Immature natural killer cell (primary cell): ENCODE measurements around the gene YIPF4. TPM values are rescaled to one million over a fixed set of nuclear protein-coding genes. Genes with fewer than 3 reads are reported as not detected.
"Not testable (repeated sequence)": the region's sequence is repeated elsewhere in the genome, so short reads cannot be mapped to it uniquely, and the experiment has no call there.

ENCODE experiments used
- DNase-seq, 3 donors: peaks; one replicate each; pipeline ENCODE4 v3.0.0; 2022; ENCODE audit warnings: mixed read lengths in 1 of 3
- H3K27ac Mint-ChIP-seq, 6 donors: one replicate each; pipeline ENCODE4 v1.8.0; 2020; ENCODE audit warnings: mixed read lengths in 6 of 6, mild to moderate bottlenecking in 5 of 6, inconsistent platforms in 4 of 6, moderate library complexity in 3 of 6
- H3K27me3 Mint-ChIP-seq, 3 donors: one replicate each; pipeline ENCODE4 v1.8.0; 2020 to 2021; ENCODE audit warnings: low read depth in 3 of 3, mild to moderate bottlenecking in 3 of 3, mixed read lengths in 3 of 3, moderate library complexity in 3 of 3, inconsistent platforms in 1 of 3
- H3K36me3 Mint-ChIP-seq, 3 donors: one replicate each; pipeline ENCODE4 v1.8.0; 2020; ENCODE audit warnings: mixed read lengths in 3 of 3, inconsistent platforms in 2 of 3, mild to moderate bottlenecking in 2 of 3
- H3K4me1 Mint-ChIP-seq, 2 donors: one replicate each; pipeline ENCODE4 v1.8.0; 2020; ENCODE audit warnings: inconsistent platforms in 2 of 2, mild to moderate bottlenecking in 2 of 2, mixed read lengths in 2 of 2, moderate library complexity in 1 of 2
- H3K4me3 Mint-ChIP-seq, 5 donors: one replicate each; pipeline ENCODE4 v1.8.0; 2020; ENCODE audit warnings: mild to moderate bottlenecking in 5 of 5, mixed read lengths in 5 of 5, inconsistent platforms in 3 of 5, moderate library complexity in 3 of 5
- H3K9me3 Mint-ChIP-seq, 6 donors: one replicate each; pipeline ENCODE4 v1.8.0; 2020; ENCODE audit warnings: mild to moderate bottlenecking in 6 of 6, mixed read lengths in 6 of 6, inconsistent platforms in 4 of 6, moderate library complexity in 3 of 6
- polyA plus RNA-seq, 3 donors: library from polyadenylated mRNA; unstranded; fragments of 300-500 nt; fragmentation: Illumina TruSeq; gene quantifications; one replicate each; pipeline ENCODE4 v1.2.3, GENCODE V29; 2021

The YIPF4 gene
- polyA plus RNA-seq, 3 donors from 2014 or later: 15.4 to 27.6 (median 19.6) TPM

GRCh38 chr2:32262105-32262504 lies 15.6 kb upstream of the YIPF4 start:
- H3K27me3 Mint-ChIP-seq: peaks cover 2 to 12% (median 3%) of the 10 kb centered on the region in 3 donors
- peaks cover 0 to 4% (median 0%) of the 10 kb centered on the region in 3 donors for H3K36me3 Mint-ChIP-seq
- H3K4me3 Mint-ChIP-seq: no peak overlapping the region
- no peak for DNase-seq
- H3K4me1 Mint-ChIP-seq: no peaks in the 10 kb centered on the region
- H3K9me3 Mint-ChIP-seq: no peaks in the 10 kb centered on the region
- no peak overlapping the region for H3K27ac Mint-ChIP-seq

DNA sequence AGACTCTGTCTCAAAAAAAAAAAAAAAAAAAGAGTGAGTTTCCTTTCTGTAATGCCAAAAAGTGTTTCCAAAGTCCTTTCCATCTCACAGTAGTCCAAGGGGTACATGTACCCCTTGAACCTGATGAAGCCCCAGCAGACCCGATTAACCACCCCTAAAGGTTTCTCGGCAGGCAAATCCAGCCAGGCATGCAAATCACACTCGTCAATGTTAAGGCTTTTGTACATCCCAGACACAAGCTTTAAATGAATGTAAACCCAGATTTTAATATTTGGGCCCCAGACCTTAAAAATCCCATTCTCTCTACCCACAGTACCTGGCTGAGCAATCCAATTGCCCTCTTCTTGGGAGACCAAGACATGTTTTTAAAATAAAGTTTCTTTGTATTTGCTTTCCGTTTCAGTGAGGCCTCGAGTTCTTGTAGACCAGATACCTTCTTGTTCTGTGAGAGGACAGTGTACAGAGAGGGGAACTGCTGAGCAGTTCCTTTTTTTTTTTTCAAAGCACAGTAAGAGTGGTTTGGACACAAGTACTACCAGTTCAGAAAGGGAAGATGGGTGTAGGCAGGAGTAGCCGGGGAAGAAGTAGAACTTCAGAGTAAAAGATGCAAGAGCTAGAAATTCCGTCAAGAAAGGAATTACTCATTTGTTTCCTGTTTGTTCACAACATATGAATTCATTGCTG lies 13.1 kb upstream of the YIPF4 start, which contains the start of gene NLRC4:
Gene NLRC4, minus strand, starts transcription at position 465 of the 684 bp plus-strand sequence. CDS start 8,111 bp downstream, outside the sequence.
- no peaks in the 10 kb centered on the region for H3K9me3 Mint-ChIP-seq
- no peak within 1 kb of the TSS for H3K27ac Mint-ChIP-seq
- DNase-seq: no peak
- no peak within 1 kb of the TSS for H3K4me3 Mint-ChIP-seq
- no peaks in the 10 kb centered on the region for H3K4me1 Mint-ChIP-seq
- H3K27me3 Mint-ChIP-seq: peaks cover 2 to 11% (median 3%) of the 10 kb centered on the region in 3 donors
- no peaks in the 10 kb centered on the region for H3K36me3 Mint-ChIP-seq

DNA sequence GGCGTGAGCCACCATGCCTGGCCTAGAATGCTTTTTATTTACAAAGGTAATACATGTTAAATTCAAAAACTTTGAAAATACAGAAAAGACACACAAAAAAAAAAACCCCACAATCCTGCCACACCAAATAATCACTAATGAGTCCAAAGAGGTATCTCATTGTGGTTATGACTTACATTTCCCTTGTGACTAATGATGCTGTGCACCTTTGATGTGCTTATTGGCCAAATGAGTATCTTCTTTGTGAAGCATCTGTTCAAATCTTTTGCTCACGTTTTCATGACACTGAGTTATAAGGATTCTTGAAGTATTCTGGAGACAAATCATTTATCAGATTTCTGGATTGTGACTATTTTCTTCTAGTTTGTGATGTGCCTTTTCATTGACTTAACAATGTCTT lies 6.6 kb upstream of the YIPF4 start:
- no peaks in the 10 kb centered on the region for H3K4me1 Mint-ChIP-seq
- H3K4me3 Mint-ChIP-seq: no peak overlapping the region
- no peak for DNase-seq

GRCh38 chr2:32272279-32272678 lies 5.4 kb upstream of the YIPF4 start:
- peaks cover 0 to 13% (median 4%) of the 10 kb centered on the region in 3 donors for H3K27me3 Mint-ChIP-seq

More for the DNA sequence above, 6.6 kb upstream of the YIPF4 start:
- Mint-ChIP-seq H3K9me3 (no peaks in the 10 kb centered on the region), H3K27ac (no peak overlapping the region), H3K27me3 (peaks cover 0 to 8% (median 1%) of the 10 kb centered on the region in 3 donors), H3K36me3 (no peaks in the 10 kb centered on the region)

DNA sequence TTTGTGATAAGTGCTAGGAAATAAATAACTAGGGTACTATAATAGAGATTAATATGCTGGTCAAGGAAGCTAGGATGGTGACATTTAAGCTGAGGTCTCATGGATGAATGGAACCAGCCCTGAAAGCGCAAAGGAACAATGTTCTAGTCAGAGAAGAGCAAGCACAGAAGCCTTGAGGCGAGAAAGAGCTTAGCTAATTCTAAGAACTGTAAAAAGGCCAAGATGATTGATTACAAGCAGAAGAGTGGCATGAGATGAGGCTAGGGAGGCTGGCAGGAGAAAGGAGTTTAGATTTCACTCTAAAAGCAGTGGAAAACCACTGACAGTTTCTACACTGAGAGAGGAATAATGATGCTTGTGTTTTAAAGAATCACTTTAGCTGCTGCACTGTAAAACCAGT lies 3.4 kb upstream of the YIPF4 start:
- Mint-ChIP-seq H3K4me1 (peaks cover 19 to 22% of the 10 kb centered on the region in 2 donors), H3K27me3 (peaks cover 5 to 15% (median 13%) of the 10 kb centered on the region in 3 donors), H3K27ac (no peak overlapping the region), H3K36me3 (peaks cover 0 to 3% (median 0%) of the 10 kb centered on the region in 3 donors), H3K4me3 (peak overlapping the region in 1 of 5 donors; percentile 0), H3K9me3 (no peaks in the 10 kb centered on the region)
- DNase-seq: no peak

More at GRCh38 chr2:32272279-32272678, 5.4 kb upstream of the YIPF4 start:
- H3K27ac Mint-ChIP-seq: no peak overlapping the region
- no peaks in the 10 kb centered on the region for H3K36me3 Mint-ChIP-seq
- no peak overlapping the region for H3K4me3 Mint-ChIP-seq
- H3K4me1 Mint-ChIP-seq: peaks cover 3 to 4% of the 10 kb centered on the region in 2 donors
- no peak for DNase-seq
- no peaks in the 10 kb centered on the region for H3K9me3 Mint-ChIP-seq

DNA sequence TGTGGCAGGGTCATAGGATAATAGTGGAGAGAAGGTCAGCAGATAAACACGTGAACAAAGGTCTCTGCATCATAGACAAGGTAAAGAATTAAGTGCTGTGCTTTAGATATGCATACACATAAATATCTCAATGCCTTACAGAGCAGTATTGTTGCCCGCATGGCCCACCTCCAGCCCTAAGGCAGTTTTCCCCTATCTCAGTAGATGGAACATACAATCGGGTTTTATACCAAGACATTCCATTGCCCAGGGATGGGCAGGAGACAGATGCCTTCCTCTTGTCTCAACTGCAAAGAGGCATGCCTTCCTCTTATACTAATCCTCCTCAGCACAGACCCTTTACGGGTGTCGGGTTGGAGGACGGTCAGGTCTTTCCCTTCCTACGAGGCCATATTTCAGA lies 1.9 kb upstream of the YIPF4 start:
- Mint-ChIP-seq H3K27me3 (peaks cover 5 to 13% (median 12%) of the 10 kb centered on the region in 3 donors), H3K4me1 (peaks cover 25 to 27% of the 10 kb centered on the region in 2 donors), H3K4me3 (peak overlapping the region in 3 of 5 donors; percentile 2 to 51 (median 14)), H3K27ac (peak overlapping the region in 2 of 6 donors; percentile 45 to 46)
- not testable (repeated sequence) for DNase-seq, H3K9me3 Mint-ChIP-seq, H3K36me3 Mint-ChIP-seq

DNA sequence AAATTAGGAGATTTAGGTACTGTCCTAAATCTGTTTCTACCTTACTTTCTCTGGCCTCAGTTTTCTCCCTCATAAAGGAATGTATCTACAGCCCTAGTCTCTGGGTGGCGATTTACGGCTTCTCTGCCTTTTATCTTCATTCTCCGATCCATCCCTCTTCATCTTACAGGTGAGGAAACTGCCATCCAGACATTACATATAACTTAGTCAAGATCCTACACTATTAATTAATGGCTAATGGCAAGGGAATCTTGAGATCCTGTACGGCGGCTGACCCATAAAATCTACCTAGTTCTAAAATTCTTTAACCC lies 386 bp upstream of the YIPF4 start:
- Mint-ChIP-seq H3K4me1 (peaks cover 33 to 35% of the 10 kb centered on the region in 2 donors), H3K4me3 (peak overlapping the region; percentile 86 to 97 (median 93)), H3K9me3 (no peaks in the 10 kb centered on the region), H3K36me3 (peaks cover 0 to 7% (median 5%) of the 10 kb centered on the region in 3 donors), H3K27ac (peak overlapping the region; percentile 97 to 99 (median 99)), H3K27me3 (peaks cover 7 to 13% (median 12%) of the 10 kb centered on the region in 3 donors)
- DNase-seq: no peak

GRCh38 chr2:32278478-32278853 lies 762 bp downstream of the YIPF4 start:
- H3K4me3 Mint-ChIP-seq: peak overlapping the region; percentile 86 to 97 (median 93)
- no peaks in the 10 kb centered on the region for H3K9me3 Mint-ChIP-seq
- H3K27me3 Mint-ChIP-seq: peaks cover 7 to 13% (median 12%) of the 10 kb centered on the region in 3 donors
- no peak for DNase-seq
- H3K36me3 Mint-ChIP-seq: peaks cover 5 to 12% (median 12%) of the 10 kb centered on the region in 3 donors
- H3K27ac Mint-ChIP-seq: peak overlapping the region; percentile 86 to 99 (median 95)
- H3K4me1 Mint-ChIP-seq: peaks cover 40 to 41% of the 10 kb centered on the region in 2 donors

DNA sequence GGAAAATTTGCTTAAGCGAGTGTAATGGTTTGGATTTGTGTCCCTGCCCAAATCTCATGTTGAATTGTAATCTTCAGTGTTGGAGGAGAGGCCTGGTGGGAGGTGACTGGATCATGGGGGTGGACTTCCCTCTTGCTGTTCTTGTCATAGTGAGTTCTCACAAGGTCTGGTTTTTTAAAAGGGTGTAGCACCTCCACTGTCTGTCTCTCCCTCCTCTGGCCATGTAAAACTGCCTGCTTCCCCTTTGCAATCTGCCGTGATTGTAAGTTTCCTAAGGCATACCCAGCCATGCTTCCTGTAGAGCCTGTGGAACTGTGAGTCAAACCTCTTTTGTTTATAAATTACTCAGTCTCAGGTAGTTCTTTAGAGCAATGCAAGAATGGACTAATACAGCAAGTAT lies 6.6 kb downstream of the YIPF4 start:
- Mint-ChIP-seq H3K36me3 (peaks cover 13 to 18% (median 16%) of the 10 kb centered on the region in 3 donors), H3K4me1 (peaks cover 61 to 65% of the 10 kb centered on the region in 2 donors), H3K27ac (peak overlapping the region in 4 of 6 donors; percentile 17 to 74 (median 41)), H3K9me3 (no peaks in the 10 kb centered on the region), H3K27me3 (peaks cover 0 to 2% (median 0%) of the 10 kb centered on the region in 3 donors), H3K4me3 (peak overlapping the region in 2 of 5 donors; percentile 7 to 9)
- DNase-seq: no peak

DNA sequence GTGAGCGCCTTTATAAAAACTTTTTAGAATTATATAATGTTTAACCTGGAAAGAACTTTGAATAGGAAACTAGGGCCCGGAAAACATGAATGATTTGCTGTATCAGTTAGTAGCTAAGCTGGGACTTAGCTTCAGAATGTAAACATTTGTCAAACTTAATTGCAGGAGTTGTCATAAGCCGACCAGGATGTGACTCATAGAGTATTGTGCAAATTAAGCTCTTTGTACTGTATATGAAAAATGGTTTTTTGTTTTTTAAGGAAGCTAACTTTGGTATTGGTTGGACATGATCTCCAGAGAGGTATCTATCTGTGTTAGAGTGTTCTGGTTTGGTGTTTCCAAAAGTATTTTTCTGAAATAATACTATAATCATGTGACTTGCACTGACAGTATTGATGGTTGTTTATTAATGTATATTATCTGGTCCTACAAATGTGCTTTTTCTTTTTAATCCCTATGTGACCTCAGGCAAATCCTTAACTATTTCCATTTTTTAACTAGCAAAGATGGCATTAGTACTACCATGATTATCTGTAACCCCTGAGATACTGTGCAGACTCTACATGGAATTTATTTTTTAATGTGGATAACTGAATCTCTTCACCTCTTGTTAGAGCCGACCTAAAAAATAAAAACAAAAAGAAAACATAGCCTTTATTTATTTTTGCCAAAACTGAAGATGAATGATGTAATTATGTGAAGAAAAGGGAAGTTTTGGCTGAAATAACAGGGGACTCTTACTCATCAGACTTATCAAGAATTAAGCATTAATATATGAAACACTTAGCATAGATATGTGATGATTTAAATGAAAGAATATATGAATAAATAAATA lies 11.7 kb downstream of the YIPF4 start:
- no peaks in the 10 kb centered on the region for H3K9me3 Mint-ChIP-seq
- peaks cover 37 to 56% of the 10 kb centered on the region in 2 donors for H3K4me1 Mint-ChIP-seq
- peak overlapping the region in 1 of 5 donors; percentile 50 for H3K4me3 Mint-ChIP-seq
- H3K36me3 Mint-ChIP-seq: peaks cover 6 to 10% (median 6%) of the 10 kb centered on the region in 3 donors
- H3K27ac Mint-ChIP-seq: peak overlapping the region in 4 of 6 donors; percentile 5 to 53 (median 26)
- no peak for DNase-seq
- no peaks in the 10 kb centered on the region for H3K27me3 Mint-ChIP-seq

GRCh38 chr2:32290000-32290339 lies 12.3 kb downstream of the YIPF4 start:
- peaks cover 1 to 7% (median 2%) of the 10 kb centered on the region in 3 donors for H3K36me3 Mint-ChIP-seq
- H3K9me3 Mint-ChIP-seq: no peaks in the 10 kb centered on the region
- H3K27ac Mint-ChIP-seq: no peak overlapping the region
- H3K27me3 Mint-ChIP-seq: no peaks in the 10 kb centered on the region
- peaks cover 31 to 51% of the 10 kb centered on the region in 2 donors for H3K4me1 Mint-ChIP-seq
- DNase-seq: no peak
- H3K4me3 Mint-ChIP-seq: no peak overlapping the region

DNA sequence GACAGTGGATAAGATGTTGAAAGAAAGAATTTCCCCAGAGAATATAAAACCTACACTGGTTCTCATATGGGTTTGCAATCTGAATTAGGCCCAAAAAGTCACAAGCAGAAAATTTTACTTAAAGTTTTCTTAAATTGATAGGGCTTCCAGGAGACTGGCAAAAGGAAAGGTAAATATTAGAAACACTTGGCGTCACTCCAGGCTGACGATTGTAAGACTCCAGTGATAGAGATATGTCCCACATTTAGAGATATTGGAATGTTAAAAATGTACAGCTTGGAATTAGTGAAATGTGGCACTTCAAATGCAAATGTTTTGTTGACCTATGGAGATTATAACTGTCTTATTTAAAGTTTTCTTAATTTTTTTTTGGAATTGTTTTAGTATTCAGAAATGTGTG lies 14.0 kb downstream of the YIPF4 start:
- Mint-ChIP-seq H3K27ac (no peak overlapping the region), H3K9me3 (no peaks in the 10 kb centered on the region), H3K4me3 (no peak overlapping the region), H3K27me3 (no peaks in the 10 kb centered on the region), H3K36me3 (peaks cover 8 to 17% (median 8%) of the 10 kb centered on the region in 3 donors), H3K4me1 (peaks cover 23 to 42% of the 10 kb centered on the region in 2 donors)
- DNase-seq: no peak

DNA sequence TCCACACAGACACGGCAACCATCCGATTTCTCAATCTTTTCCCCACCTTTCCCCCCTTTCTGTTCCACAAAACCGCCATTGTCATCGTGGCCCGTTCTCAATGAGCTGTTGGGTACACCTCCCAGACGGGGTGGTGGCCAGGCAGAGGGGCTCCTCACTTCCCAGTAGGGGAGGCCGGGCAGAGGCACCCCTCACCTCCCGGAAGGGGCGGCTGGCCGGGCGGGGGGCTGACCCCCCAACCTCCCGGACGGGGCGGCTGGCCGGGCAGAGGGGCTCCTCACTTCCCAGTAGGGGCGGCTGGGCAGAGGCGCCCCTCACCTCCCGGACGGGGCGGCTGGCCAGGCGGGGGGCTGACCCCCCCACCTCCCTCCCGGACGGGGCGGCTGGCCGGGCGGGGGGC lies 15.8 kb downstream of the YIPF4 start:
- not testable (repeated sequence) for H3K27ac Mint-ChIP-seq, H3K4me3 Mint-ChIP-seq, H3K9me3 Mint-ChIP-seq, H3K27me3 Mint-ChIP-seq, DNase-seq
- Mint-ChIP-seq H3K4me1 (peaks cover 13 to 28% of the 10 kb centered on the region in 2 donors), H3K36me3 (peaks cover 8 to 20% (median 8%) of the 10 kb centered on the region in 3 donors)
